ENCODE results near the gene S100A7. TPM values are rescaled to one million over a fixed set of nuclear protein-coding genes. Genes with fewer than 3 reads are reported as not detected.
"Not testable (repeated sequence)": the region's sequence is repeated elsewhere in the genome, so short reads cannot be mapped to it uniquely, and the experiment has no call there.

S100A7 gene
- total RNA-seq, 1 donor from 2014 or later: not detected

- FAIRE-seq: no peak
- DNase-seq (ENCODE audit: low spot score in 2 of 2): no peak
Observed at GRCh38 chr1:153478047-153478691, 17.7 kb upstream of the S100A7 start.

GRCh38 chr1:153476491-153477093 is 16.1 kb upstream of the S100A7 start:
- FAIRE-seq (no peak), DNase-seq (ENCODE audit: low spot score in 2 of 2) (no peak)

GRCh38 chr1:153475282-153475681 is 14.8 kb upstream of the S100A7 start:
- no peak for FAIRE-seq
- DNase-seq (ENCODE audit: low spot score in 2 of 2): no peak

GRCh38 chr1:153474347-153474746 is 13.9 kb upstream of the S100A7 start:
- no peak for DNase-seq (ENCODE audit: low spot score in 2 of 2)
- no peak for FAIRE-seq

DNA sequence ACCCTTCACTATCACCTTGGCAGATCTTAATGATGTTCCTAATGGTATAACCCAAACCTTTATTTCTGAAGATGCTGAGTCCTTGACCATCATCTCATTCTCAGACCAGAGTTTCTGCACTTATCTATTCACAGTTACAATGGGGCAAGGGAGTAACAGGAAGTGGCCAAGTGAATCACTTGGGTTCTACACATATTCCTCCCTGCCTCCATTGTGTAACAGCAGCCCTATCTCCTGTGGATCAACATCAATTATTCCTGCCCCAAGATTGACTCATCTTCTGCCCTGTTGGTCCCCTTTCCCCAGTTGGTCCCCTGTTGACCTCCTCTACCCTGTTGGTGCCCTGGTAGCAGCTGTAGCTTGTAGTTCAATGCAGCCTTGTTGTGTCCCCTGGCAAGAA is 10.3 kb upstream of the S100A7 start:
- no peak for FAIRE-seq
- no peak for DNase-seq (ENCODE audit: low spot score in 2 of 2)

DNA sequence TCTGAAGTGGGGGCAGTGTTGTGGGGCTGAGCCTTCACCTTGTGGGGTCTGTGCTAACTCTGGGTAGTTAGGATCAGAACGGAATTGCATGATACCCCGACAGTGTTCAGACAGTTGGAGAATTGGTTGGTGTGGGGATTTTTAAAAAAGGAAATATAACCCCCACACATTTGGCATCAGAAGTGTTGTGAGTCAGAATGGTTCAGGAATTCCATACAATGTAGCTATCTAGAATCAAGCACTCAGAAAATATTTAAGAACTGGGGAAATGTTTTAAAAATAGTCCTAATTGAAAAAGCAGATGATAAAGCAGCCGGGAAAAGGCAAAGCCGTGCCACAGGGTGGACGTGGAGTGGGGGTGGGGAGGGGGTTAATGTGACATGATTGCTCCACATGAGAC is 6.5 kb upstream of the S100A7 start:
- DNase-seq (ENCODE audit: low spot score in 2 of 2) (no peak), FAIRE-seq (no peak)

DNA sequence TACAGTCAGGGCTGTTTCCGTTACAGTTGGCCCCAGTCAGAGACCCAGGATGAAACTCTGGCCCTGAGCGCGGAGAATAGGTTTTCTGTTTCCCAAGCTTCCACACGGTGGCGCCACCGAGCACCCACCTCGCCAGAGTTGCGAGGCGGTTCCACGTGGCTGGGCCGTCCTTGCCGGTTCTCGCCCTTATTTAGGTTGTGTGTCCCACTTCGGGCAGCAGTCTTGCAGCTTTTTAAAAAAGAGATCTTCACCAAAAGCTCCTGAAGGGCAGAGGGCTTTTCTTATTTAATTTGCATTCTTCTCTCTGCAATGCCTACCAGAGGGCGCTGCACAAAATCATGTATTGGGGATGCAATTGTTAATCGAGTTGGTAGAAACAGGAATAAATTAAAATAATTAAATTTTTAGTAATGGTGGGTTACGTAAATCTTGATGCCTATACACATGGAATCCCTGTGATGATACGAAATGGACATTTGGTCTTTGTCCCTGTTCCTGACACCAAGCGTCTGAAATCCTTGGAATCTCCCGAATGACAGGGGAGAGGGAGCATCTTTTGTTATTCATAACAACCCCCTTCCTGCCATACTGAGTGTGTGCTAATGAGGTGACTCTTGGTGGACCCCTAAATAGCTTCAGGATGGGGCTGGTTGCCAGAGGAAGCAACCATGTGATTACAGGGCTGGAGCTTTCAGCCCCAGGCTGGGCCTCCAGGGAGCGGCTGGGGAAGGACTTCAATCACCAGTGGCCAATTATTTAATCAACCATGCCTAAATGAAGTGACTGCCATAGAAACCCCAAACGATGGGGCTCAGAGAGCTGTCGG is 5.6 kb upstream of the S100A7 start:
- FAIRE-seq: no peak

DNA sequence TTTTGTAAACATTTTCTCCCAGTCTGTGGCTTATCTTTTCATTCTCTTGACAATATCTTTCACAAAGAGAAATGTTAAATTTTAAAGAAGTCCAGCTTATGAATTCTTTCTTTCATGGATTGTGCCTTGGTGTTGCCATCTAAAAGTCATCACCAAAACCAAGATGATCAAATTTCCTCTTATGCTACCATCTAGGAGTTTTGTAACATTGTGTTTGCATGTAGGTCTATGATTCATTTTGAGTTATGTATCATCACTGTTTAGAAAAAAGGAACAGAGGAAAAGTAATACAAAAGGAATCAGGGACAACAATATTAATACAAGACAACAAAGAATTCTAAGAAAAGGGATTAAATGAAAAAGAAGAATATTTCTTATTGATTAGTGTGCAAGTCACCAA is 2.3 kb upstream of the S100A7 start:
- DNase-seq (ENCODE audit: low spot score in 2 of 2): not testable (repeated sequence)

More for the DNA sequence above, 5.6 kb upstream of the S100A7 start:
- no peak for DNase-seq (ENCODE audit: low spot score in 2 of 2)

DNA sequence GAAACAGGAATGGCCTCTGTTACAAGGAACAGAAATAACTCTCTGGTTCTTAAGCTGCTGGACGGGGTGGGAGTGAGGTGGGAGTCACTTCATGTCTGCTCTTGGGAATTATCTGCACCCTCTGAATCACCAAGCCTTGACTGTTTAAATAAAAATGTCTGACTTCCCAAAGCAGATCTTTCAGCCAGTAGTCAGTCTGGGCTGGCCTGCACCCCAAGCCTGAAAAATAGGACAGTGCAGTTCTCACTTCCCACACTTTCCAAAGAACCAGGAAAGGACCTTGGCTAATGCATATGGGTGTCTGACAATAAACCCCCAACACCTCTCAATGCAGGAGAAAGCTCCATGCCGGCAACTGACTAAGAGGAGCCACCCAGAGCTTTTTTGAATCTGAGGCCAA is 796 bp downstream of the S100A7 start:
- FAIRE-seq (no peak), DNase-seq (ENCODE audit: low spot score in 2 of 2) (no peak)

More for the DNA sequence above, 2.3 kb upstream of the S100A7 start:
- FAIRE-seq: not testable (repeated sequence)

DNA sequence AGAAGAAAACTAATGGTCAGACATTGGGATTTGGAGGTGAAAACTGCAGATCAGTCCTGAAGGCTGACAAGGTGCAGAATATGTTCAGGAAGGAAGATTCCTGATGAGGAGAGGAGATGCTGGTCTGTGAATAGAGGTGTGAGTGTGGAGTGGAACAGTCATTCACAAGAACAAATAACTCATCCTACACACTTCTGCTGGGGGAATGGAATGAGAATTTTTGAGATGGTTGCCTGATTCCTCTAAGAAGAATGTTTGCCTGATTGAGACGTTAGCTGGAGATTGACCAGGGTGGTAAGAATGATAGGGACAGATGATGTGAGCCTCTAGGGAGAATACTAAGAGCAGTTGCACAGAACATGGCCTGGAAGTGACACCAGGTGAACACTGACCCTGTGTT is 4.1 kb downstream of the S100A7 start:
- FAIRE-seq: no peak
- DNase-seq (ENCODE audit: low spot score in 2 of 2): no peak

DNA sequence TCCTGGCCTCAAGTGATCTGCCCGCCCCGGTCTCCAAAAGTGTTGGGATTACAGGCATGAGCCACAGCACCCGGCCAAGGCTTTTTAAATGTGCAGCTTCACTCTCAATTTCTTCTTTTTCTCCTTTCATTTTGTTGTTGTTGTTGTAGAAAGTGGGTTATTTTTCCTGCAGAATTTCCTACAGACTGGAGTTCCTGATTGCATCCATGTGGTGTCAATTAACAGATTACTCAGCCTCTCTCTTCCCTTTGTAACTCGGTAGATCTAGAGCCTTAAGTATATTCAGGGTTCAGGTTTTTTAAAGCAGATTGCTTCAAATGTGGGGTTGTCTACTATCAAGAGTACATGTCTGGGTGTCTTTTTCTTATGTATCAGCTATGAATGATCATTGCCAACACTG is 11.6 kb downstream of the S100A7 start:
- DNase-seq (ENCODE audit: low spot score in 2 of 2); FAIRE-seq: not testable (repeated sequence)

GRCh38 chr1:153447498-153448170 is 12.8 kb downstream of the S100A7 start:
- no peak for FAIRE-seq
- no peak for DNase-seq (ENCODE audit: low spot score in 2 of 2)

DNA sequence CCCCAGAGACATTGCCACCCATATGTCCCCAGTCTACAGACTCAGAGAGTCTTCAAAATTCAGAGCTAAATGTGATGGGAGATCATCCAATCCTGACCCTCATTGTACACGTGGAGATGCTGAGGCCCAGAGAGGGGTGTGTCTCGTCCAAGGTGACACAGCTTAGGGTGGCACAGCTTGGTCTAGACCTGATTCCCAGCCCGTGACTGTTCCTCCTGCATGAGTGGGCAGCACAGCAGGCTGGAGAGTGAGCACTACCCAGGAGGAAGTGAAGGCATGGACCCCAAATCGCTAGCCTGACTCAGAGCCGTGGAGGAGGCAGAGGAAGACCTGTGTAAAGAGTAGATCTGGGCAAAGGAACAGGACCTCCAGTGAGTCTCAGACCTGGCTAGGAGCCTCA is 16.4 kb downstream of the S100A7 start:
- DNase-seq (ENCODE audit: low spot score in 2 of 2) (no peak), FAIRE-seq (no peak)

DNA sequence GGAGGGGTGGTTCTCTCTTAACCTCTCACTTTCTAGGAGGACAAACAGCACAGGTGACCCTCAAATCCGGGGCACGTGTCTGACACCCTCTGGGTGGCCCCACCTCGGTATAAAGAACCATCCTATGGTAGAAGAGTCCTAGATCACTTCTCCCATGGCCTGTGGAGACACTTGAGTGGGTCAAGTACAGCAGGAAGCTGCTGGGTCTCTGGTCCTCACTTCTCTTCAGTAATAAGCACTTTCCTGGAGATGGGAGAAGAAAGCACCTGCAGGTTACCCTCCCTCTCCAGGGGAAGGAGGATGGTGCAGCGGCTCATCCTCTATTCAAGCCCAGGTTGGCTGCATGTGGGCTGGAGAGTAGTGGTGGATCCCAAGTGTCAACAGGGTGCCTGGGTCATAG is 17.0 kb downstream of the S100A7 start:
- FAIRE-seq (no peak), DNase-seq (ENCODE audit: low spot score in 2 of 2) (no peak)

- FAIRE-seq: no peak
- no peak for DNase-seq (ENCODE audit: low spot score in 2 of 2)
Observed at GRCh38 chr1:153441238-153441755, 19.2 kb downstream of the S100A7 start.

- no peak for FAIRE-seq
- DNase-seq (ENCODE audit: low spot score in 2 of 2): no peak
Observed at GRCh38 chr1:153439273-153439672, 21.2 kb downstream of the S100A7 start.

DNA sequence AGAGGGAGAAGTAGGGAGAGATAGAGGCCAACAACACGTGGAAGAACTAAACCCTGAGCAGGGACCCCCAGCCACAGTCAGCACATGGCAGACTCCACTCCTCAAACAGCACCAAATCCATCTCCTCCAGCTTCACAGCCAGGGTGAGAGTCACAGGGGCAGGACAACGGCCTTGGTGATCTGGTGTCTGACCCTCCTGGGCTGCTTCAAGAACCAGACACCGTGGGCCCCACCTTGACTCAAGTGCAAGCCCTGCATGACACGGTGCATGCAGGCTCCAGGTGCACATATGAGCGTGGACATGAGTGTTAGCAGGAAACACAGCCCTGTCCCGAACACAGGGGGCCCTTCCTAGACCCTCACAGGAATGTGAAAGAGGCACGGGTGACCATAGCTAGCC is 21.9 kb downstream of the S100A7 start:
- DNase-seq (ENCODE audit: low spot score in 2 of 2) (no peak), FAIRE-seq (no peak)

DNA sequence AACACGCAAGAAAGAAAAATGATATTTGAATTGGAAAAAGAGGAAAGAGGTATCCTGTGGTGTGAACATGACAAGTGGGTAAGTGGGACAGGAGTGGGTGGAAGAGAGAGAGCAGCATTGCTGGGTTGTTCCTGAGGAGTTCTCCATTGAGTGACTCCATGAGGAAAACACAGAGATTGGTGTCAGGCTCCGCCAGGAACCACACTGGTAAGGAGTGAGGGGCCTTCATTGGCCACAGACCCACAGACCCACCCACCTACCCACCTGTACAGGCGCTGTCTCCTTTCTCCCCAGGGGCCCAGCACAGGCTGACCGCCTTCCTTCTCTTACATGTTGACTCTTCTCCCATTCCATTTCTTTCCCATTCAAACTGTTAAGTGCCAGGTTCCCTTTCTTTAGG is 23.2 kb downstream of the S100A7 start:
- no peak for DNase-seq (ENCODE audit: low spot score in 2 of 2)
- FAIRE-seq: no peak

GRCh38 chr1:153434746-153435455 is 25.6 kb downstream of the S100A7 start:
- no peak for FAIRE-seq
- no peak for DNase-seq (ENCODE audit: low spot score in 2 of 2)

Measured in frontal cortex (tissue), 4 donors.